DND-41 (cell line): ENCODE data around the gene CMYA5.

Experiments
- ATAC-seq: fragments of 200-7000 bp; cut with Tn5 transposase; 3 replicates; pipeline ENCODE4 v1.9.1; 2021; ENCODE audit warnings: low read depth; ENCODE audit not compliant: insufficient read depth
- DNase-seq: peaks from one replicate; pipeline ENCODE4 v3.0.0-alpha.2; 2020
- H2AFZ ChIP-seq: 2 replicates; pipeline ENCODE4 v1.6.0; 2012; ENCODE audit warnings: low read depth, low read length
- H3K27ac ChIP-seq: 2 replicates; pipeline ENCODE4 v1.5.1; 2012; ENCODE audit warnings: low read length, inconsistent platforms
- H3K27me3 ChIP-seq: fragments of 200-600 bp; sonication (generic); 2 replicates; pipeline ENCODE4 v1.6.0; 2012; ENCODE audit warnings: low read length, mild to moderate bottlenecking, inconsistent platforms; ENCODE audit not compliant: insufficient read depth, poor library complexity
- H3K36me3 ChIP-seq: 2 replicates; pipeline ENCODE4 v1.5.1; 2012; ENCODE audit warnings: low read length, inconsistent platforms; ENCODE audit not compliant: insufficient read depth
- H3K4me1 ChIP-seq: 2 replicates; pipeline ENCODE4 v1.5.1; 2012; ENCODE audit warnings: mild to moderate bottlenecking, low read length; ENCODE audit not compliant: insufficient read depth
- H3K4me2 ChIP-seq: 2 replicates; pipeline ENCODE4 v1.6.0; 2012; ENCODE audit warnings: mild to moderate bottlenecking, moderate library complexity, low read length, inconsistent platforms; ENCODE audit not compliant: insufficient read depth
- H3K4me3 ChIP-seq, 2 experiments: fragments of 200-600 bp in 1 of 2; shearing (Covaris generic) in 1 of 2; 2 replicates each; pipeline ENCODE4 v1.5.1; 2012 to 2016; ENCODE audit warnings: inconsistent platforms in 2 of 2, low read length in 2 of 2, mild to moderate bottlenecking in 2 of 2, low read depth in 1 of 2, moderate library complexity in 1 of 2
- H3K79me2 ChIP-seq: 2 replicates; pipeline ENCODE4 v1.6.0; 2012; ENCODE audit warnings: low read length, inconsistent platforms; ENCODE audit not compliant: insufficient read depth
- H3K9ac ChIP-seq: 2 replicates; pipeline ENCODE4 v1.6.0; 2012; ENCODE audit warnings: low read depth, mild to moderate bottlenecking, inconsistent platforms, low read length, moderate library complexity
- H3K9me3 ChIP-seq: 2 replicates; pipeline ENCODE4 v1.5.1; 2012; ENCODE audit warnings: low read length, moderate library complexity, mild to moderate bottlenecking, inconsistent platforms; ENCODE audit not compliant: insufficient read depth, severe bottlenecking
- H4K20me1 ChIP-seq: 2 replicates; pipeline ENCODE4 v1.6.0; 2012; ENCODE audit warnings: low read length; ENCODE audit not compliant: insufficient read depth
- EZH2 ChIP-seq: IDR thresholded peaks from 3 replicates; pipeline ENCODE4 v1.6.1; 2012; ENCODE audit warnings: borderline replicate concordance, low read depth, mild to moderate bottlenecking, moderate library complexity, low read length, inconsistent platforms; ENCODE audit not compliant: severe bottlenecking
- TF ChIP-seq, protein P1 (sequence below): IDR thresholded peaks from 2 replicates; pipeline ENCODE4 v1.5.1; 2012; ENCODE audit warnings: borderline replicate concordance, low read length, moderate library complexity, mild to moderate bottlenecking; ENCODE audit not compliant: poor library complexity, severe bottlenecking; ENCODE audit errors: extremely low read depth

CMYA5 gene

DNA sequence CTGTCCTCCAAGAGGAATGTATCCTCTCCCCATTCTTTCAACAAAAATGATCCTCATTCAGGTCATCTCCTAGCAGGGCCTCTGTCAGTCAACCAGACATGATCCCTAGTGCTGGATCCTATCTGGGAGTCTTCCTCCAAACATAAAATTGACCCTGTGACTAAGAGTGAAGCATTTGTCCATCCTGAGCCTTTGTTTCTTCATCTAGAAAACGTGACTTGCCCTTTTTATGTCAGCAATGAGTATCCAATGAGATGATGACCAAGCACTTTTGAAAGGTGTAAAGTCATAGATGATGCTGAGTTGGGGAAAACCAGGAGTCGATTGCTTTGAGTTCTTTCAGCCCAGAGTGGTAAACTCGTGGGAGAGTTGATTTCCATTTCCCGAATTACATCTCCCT, 143.3 kb downstream of the CMYA5 start:
- ATAC-seq (no peak), DNase-seq (no peak)
- TF ChIP-seq, protein P1, sequence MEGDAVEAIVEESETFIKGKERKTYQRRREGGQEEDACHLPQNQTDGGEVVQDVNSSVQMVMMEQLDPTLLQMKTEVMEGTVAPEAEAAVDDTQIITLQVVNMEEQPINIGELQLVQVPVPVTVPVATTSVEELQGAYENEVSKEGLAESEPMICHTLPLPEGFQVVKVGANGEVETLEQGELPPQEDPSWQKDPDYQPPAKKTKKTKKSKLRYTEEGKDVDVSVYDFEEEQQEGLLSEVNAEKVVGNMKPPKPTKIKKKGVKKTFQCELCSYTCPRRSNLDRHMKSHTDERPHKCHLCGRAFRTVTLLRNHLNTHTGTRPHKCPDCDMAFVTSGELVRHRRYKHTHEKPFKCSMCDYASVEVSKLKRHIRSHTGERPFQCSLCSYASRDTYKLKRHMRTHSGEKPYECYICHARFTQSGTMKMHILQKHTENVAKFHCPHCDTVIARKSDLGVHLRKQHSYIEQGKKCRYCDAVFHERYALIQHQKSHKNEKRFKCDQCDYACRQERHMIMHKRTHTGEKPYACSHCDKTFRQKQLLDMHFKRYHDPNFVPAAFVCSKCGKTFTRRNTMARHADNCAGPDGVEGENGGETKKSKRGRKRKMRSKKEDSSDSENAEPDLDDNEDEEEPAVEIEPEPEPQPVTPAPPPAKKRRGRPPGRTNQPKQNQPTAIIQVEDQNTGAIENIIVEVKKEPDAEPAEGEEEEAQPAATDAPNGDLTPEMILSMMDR, result no peak
- no peak for TF ChIP-seq EZH2
- Histone ChIP-seq H3K27ac (no peak overlapping the region), H3K9ac (no peak overlapping the region), H2AFZ (no peak overlapping the region), H3K9me3 (no peaks in the 10 kb centered on the region), H3K4me3 (no peak overlapping the region), H3K79me2 (no peaks in the 10 kb centered on the region), H3K4me1 (no peaks in the 10 kb centered on the region), H3K4me2 (no peak overlapping the region), H3K36me3 (no peaks in the 10 kb centered on the region), H4K20me1 (no peaks in the 10 kb centered on the region), H3K27me3 (no peaks in the 10 kb centered on the region)

DNA sequence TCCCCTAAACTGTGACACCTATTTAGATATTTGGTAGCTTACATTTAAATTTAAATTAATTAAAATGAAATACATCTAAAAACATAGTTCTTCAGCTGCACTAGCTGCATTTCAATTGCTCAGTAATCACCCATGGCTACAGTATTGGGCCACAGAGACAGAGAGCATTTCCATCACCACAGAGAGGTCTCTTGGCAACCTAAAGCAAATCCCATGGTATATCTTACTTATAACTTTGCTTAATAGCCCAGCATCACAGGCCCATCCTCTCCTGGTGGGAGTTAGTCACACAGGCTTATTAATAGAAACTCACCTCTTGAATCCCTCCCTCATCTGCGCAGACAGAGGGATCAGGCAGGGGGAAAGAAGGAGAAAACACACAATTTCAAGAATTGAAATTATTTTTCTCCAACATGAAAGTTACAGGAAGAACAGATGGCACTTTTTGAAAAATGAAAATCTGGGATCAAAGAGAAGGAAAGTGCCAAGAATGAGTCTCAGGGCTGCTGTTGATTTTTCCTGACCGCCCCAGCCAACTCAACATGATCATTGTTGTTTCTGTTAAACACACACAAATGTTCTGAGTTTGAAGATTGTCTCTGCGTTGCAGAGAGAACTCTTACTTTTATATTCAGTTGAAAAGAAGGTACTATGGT, 144.6 kb downstream of the CMYA5 start:
- H3K4me1 ChIP-seq, result no peaks in the 10 kb centered on the region
- no peaks in the 10 kb centered on the region for H3K9me3 ChIP-seq
- H3K9ac ChIP-seq, result no peak overlapping the region
- no peak for TF ChIP-seq EZH2
- no peak overlapping the region for H3K4me3 ChIP-seq
- no peaks in the 10 kb centered on the region for H4K20me1 ChIP-seq
- DNase-seq (no peak), ATAC-seq (no peak)
- no peaks in the 10 kb centered on the region for H3K79me2 ChIP-seq
- H3K27me3 ChIP-seq, result no peaks in the 10 kb centered on the region
- H2AFZ ChIP-seq, result no peak overlapping the region
- no peaks in the 10 kb centered on the region for H3K36me3 ChIP-seq
- no peak overlapping the region for H3K4me2 ChIP-seq
- H3K27ac ChIP-seq, result no peak overlapping the region

DNA sequence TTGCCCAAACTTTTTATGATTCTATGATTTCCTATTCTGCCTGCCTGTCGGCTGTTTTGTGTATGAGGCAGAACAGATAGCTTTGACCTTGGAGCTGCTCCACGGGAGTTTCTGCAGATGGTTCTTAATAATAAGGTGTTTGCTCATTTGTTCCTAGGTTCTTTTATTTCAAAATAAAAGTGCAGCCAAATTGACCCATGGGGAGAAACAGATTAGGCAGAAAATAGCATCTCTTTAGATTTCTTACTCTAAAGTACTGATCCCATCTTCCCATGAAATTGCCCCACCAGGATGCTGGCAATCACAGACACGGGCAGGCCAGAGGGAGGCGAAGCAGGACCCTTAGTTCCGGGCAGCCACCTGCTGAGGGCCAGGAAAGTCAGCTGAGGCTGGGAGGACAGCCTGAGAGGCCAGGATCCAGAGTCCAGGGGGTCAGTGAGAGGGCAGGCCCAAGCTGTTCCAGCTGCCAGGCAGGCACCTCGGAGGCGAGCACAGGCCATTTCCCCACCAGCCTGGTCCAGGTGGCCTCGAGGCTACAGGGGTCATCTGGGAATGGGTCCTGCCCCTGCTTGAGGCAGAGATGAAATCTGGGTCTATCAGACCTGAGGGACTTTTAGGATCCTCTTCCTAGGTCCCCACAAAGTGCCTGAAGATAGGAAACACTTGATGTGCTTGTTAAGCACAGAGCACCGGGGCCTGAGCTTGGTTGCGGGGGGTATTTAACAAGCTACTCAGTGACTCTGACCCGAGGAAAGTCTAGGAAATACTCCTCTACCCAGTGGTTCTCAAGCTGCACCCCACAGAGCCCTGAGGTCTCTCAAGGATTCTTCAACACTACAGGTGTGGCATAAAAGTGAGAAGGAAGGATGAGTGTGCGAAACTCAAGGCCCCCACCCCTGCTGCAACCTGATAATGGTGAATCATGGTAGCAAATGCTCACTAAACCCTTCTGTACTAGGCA, 145.4 kb downstream of the CMYA5 start:
- no peaks in the 10 kb centered on the region for H4K20me1 ChIP-seq
- no peak overlapping the region for H3K4me3 ChIP-seq
- no peaks in the 10 kb centered on the region for H3K27me3 ChIP-seq
- DNase-seq, result no peak
- ATAC-seq, result no peak
- TF ChIP-seq EZH2, result no peak
- TF ChIP-seq, protein P1, result no peak
- H3K79me2 ChIP-seq, result no peaks in the 10 kb centered on the region
- H3K27ac ChIP-seq, result no peak overlapping the region
- no peak overlapping the region for H2AFZ ChIP-seq
- H3K9me3 ChIP-seq, result no peaks in the 10 kb centered on the region
- H3K36me3 ChIP-seq, result no peaks in the 10 kb centered on the region
- H3K4me1 ChIP-seq, result no peaks in the 10 kb centered on the region
- H3K9ac ChIP-seq, result no peak overlapping the region
- H3K4me2 ChIP-seq, result no peak overlapping the region
